ENCODE measurements around the gene PITPNB.

Gene PITPNB

DNA sequence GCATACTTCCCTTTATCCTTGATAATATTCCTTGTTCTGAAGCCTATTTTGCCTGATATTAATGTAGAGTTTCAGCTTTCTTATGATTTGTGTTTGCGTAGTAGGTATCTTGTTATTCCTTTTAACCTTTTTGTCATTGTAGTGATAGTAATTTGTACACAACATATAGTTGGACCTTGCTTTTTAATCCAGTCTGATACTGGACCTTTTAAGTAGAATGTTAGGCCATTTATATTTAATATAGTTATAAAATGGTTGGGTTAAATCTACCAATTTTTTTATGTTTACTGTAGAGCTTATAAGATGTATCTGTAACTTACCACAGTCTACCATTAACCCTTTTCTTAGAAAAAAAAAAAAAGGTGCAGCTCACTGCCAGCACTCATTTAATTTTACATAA is 8.6 kb upstream of the PITPNB start:
- intact Hi-C loops (cut with DNase I), result loop anchor here (10.0 kb wide), 1 partner anchor 77 kb away; no protein-coding TSS in a partner anchor
- DNase-seq, result no peak

DNA sequence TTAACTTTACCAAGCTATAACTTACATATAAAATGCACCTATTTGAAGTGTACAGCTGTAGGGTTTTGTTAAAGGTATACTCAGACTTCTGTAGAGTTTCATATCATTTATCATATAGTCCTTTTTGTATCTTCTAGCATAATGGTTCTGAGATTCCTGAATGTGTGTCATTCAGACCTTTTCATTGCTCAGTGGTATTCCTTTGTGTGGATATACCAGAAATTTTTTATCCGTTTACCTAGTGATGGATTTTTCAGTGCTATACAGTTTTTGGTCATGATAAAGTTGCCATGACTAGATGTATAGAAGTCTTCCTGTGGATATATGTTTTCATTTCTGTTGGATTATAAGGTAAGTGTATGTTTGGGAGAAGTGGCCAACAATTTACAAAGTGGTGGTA is 6.3 kb upstream of the PITPNB start:
- intact Hi-C loops (cut with DNase I), result loop anchor here (10.0 kb wide), 1 partner anchor 79 kb away; no protein-coding TSS in a partner anchor
- no peak for DNase-seq

DNA sequence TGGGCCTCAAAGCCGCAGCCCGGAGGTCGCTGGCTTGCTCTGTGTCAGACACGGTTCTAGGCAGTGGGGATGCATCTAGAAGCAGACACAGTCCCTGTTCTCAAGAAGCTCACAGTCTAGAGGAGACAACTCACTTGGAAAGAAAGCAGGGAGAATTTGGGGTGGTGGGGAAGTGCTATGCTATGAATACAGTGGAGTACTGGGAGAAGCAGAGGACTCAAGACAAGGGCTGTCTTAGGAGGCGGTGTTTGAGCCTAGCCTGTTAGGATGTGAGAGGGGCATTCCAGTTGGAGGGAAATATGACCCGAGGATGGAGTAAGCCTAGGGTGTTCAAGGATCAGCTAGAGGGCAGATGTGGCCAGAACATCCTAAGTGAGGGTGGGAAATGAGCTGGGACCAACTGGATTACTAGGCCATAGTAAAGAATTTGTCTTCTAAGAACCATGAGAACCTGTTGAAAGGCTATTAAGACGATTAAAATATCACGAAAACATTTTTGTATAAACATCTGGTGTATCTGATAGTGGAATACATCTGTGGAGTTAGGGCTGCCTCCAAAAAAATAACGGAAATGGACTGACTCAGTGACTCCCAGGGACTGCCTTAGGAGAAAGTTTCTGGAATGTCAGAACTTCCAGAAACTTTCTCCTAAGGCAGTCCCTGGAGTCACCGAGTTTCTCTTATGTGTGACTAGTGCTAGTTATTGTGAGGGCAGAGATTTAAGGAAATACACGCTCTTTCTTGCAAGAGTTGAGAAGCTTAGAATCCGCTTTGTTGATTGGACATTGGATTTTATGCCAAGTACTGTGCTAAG is 1.1 kb upstream of the PITPNB start:
- intact Hi-C loops (cut with DNase I), result loop anchor here (5.0 to 10.0 kb wide), 2 partner anchors 38 to 85 kb away; no protein-coding TSS in a partner anchor
- peak in 5 of 42 donors; percentile 1 to 33 (median 7) for DNase-seq

DNA sequence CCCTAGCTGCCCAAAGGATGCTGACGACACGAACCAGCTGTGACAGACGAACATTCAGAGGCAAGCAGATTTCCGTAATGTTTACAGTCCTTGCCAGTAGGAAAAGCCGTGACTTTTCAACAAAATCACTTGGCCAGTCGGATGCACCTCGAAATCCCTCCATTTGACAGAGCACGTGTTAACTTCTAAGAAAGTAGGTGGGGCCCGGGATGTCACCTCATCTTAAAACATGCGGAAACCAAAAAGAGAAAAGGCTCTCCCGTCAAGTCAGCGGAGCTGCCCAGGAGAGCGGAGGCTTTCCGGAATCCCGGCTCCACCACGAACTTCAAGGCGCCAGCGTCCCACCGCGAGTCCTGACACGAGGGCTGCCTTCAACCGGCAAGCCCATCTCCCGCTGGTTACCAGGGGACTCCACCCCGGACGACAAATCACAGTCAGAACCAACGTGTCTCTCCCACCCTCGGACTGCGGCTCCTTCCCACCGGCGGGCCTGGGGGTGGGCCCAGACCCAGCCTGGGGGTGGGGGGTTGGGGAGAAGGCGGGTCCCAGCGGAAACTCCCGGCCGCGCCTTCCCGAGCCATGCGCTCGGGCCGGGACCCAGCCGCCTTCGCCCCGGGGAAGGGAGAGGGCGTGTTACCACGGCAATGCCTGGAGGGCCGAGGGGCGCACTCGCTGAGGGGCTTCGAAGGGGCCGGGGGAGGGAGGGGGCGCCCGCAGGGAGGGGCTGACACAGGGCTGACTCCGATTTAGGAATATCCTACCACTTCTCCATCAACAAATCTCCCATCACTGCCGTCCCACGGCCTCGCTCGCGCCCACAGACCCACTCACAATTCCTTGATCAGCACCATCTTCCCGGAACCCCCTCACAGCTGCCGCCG is 475 bp downstream of the PITPNB start:
- peak in 41 of 42 donors; percentile 9 to 68 (median 32) for DNase-seq
- intact Hi-C loops (cut with DNase I), result loop anchor here (5.0 kb wide), 1 partner anchor 36 kb away; no protein-coding TSS in a partner anchor

DNA sequence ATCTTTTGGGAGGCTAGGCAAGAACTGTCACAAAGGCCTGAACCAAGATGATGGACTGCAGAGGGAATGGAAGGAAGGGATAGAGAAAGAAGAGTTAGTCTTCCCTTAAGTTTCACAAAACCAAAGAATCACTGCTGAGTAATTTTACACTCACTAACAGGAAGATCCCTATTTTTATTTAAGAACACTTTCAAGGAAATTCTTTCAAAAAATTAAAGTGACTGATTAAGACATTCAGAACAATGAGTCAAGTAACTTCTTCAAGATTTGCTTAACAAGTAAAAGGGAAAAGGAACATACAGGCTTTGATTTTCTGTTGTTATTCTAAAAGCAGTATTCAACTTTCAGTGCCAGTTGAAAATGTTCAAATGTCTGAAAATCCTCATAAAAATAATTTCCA is 3.1 kb downstream of the PITPNB start:
- intact Hi-C loops (cut with DNase I), result loop anchor here (5.0 kb wide), 1 partner anchor 34 kb away; no protein-coding TSS in a partner anchor
- no peak for DNase-seq

DNA sequence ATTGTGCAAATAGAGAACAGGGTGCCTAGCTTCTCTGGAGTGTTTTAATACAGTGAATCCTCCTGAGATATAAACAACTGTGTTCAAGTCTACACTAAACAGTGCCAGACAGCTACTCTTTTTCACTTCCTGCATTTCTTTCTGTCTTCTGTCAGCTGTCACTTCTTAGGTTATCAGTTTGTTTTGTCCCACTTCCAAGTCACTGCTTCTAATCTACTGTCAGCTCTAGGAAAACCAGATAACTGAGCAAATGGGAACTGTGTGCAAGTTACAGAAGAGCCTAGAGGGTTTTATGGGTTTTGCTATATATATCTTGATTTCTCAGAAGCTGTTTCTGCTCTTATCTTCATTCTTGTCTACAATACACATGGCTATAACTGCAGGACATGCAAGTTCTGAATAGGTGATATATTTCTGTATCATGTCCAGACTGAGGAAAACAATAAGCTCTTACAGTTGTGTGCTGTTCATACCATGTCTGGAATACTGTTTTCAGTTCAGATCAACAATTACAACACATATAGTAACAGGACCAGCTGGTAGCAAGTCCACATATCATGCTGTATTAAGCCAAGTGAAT is 5.8 kb downstream of the PITPNB start:
- DNase-seq, result no peak
- intact Hi-C loops (cut with DNase I), result no loop called here

DNA sequence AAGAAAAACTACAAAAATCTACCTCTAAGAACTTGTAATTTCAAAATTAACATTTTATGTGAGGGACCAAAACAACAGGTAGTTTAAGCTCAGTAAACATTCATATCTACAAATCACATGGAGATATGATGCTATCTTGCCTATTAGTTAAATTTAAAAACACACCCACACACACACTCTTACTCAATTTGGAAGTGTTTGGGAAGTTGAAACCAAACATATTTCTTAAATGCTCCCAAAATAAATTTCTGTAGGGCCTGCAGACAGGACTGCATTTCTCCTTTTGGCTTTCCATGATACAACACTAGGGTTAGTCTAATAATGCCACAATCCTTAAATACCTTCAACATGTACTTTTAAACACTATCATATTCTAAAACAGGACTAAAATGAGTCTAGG is 7.0 kb downstream of the PITPNB start:
- no peak for DNase-seq
- intact Hi-C loops (cut with DNase I), result no loop called here

DNA sequence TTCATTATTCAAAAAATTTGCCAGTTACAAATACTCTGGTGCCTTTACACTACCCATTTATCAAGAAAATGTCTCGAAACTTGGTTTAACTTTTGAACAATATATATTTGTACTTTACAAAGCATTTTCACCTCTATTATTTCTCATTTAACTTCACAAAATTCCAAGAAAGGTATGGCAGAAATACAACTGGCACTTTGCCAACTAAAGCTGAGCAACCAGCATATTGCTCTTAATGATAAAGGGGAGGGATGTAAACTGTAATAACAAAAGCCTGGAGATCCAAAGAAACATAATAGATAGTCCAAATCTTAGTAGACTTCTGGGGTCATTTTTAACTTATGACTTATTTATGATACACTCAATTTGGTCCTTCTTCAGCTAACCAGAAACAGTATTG is 7.7 kb downstream of the PITPNB start:
- intact Hi-C loops (cut with DNase I), result no loop called here
- DNase-seq, result no peak

DNA sequence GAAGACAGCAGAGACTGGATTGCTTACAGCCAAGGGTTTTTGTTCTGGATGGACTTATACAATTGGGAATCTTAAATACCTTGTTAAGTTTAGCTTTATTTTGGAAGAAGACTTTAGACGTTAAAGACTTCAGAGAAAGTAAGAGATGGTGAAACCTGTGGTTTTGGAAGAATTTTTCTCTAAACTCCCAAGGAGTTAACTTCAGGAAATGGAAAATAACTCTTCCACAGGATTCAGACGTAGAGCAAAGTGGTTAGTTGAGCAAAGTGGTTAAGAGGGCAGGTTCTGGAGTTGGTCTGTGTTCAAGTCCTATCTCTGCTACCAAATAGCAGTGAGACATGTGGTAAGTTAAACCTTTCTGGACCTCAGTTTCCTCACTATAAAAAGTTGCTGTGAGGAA is 12.8 kb downstream of the PITPNB start:
- DNase-seq, result no peak
- intact Hi-C loops (cut with DNase I), result no loop called here

DNA sequence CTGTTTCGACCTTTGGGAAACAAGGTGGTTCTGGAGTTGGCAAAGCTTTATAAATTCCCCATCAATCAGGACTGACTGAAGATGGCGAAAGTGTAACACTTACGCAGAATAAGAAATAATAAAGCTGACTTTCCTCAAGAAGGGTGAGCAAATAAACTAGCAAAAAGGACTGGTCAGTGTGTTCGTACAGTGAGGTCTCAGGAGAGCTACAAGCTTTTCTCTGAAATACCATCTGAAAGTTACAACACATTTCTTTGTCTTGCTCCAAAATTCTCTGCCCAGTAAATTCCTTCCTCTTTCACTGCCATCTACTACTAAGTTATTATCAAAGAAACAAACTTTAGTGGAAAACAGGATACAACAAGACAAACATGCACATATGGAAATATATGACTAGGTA is 13.4 kb downstream of the PITPNB start:
- no peak for DNase-seq
- intact Hi-C loops (cut with DNase I), result no loop called here

DNA sequence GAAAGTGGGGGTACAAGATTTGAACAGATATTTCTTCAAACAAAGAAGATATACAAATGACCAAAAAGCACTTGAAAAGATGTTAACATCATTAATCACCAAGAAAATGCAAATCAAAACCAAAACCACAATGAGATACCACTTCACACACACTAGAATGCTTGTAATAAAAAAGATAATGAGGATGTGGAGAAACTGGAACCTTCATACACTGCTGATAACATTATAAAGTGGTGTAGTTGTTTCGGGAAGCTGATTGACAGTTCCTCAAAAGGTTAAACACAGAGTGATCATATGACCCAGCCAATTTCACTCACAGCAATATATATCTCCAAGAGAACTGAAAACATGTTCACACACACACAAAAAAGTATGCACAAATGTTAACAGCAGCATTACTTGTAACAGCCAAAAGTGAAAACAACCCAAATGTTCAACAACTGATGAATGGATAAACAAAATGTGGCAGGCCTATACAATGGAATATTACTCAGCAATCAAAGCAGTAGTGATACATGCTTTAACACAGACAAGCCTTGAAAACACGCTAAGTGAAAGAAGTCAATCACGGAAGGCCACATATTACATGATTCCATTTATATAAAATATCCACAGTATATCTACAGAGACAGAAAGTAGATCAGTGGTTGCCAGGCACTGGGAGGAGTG is 15.1 kb downstream of the PITPNB start:
- intact Hi-C loops (cut with DNase I), result no loop called here

DNA sequence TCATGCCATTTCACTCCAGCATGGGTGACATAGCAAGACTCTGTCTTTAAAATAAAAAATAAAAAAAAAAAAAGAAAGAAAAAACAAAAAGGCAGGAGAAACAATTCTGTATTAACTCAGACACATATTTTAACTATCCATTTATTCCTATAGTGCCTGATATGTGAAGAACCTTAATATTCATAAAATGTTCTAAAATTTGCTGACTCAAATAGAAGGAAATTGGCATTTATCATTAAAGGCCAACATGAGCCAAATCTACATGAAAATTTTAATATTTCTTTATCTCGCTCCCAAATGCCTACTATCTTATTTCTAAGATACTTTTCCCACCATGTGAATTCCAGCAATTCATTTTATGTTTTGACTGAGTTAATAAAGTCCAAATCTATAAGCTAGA is 18.9 kb downstream of the PITPNB start:
- no peak for DNase-seq
- intact Hi-C loops (cut with DNase I), result no loop called here

More for the DNA sequence above, 15.1 kb downstream of the PITPNB start:
- DNase-seq, result no peak

DNA sequence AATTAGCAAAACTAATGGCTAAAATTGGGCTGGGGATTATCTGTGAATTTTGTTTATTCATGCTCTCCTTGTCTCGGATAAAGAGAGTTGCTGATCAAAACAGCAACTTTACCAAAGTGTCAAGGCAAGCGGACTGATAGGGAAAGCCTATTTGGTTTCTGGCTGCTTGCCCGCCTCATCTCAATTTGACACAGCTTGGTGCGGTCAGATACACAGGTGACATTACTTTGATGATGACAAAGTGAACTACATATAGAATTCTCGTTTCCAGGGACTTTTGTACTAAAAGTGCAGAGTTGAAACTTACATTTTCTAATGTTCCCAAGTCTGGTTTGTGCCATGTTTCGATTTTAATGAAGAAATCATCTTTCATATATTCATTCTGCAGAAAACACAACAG is 22.8 kb downstream of the PITPNB start:
- DNase-seq, result no peak
- intact Hi-C loops (cut with DNase I), result no loop called here

DNA sequence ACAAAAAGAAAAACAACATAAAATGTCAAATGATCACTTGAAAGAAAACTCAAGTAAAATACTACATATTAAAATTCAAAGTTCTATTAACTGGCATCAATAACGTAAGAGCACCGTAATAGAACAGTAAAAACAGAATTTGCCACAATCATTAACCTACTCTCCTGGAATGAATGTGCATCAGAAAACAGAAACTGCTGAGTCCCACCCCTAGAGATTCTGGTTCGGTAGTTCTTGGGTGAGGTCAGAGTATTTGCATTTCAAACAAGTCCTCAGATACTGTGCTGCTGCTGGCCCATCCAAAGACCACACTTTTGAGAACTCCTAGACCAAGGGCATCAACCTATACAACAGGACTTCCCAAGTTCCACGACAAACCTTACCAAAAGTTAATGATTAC is 23.5 kb downstream of the PITPNB start:
- intact Hi-C loops (cut with DNase I), result no loop called here
- no peak for DNase-seq

DNA sequence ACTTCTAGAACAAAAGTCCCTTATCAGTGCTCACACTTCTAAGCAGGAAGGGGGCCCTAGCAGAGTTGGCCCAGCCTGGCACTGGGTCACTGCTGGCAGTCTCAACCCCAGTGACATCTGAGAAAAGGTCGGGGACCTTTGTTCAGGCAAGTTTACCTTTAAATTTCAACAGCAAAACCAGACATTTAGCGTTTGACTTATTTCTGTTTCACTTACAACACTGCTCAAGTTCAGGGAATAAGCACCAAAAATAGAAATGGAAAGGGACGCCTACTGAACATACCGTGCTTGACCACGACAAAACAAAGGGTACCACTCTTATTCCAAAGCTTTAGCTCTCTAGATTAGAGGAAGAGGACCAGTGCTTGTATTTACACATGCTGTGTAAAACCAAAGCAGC is 26.2 kb downstream of the PITPNB start:
- no peak for DNase-seq

DNA sequence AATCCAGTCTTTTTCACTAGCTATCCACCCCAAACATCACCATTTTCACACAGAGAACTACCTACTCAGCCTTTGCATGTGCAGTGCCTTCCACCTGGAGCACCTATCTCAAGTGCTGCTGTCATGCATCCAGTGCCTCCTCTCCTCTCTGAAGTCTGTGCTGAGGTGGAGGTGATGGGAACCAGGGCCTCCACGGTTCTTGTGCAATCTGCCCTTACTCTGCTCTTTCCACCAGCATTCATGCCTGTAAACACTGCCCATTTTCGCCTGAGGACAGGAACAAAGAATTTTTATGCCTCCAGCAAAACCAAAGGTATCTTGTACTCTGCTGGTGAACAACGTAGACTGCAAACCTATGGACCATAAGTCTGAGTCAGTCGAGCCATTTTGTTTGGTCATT is 27.0 kb downstream of the PITPNB start:
- intact Hi-C loops (cut with DNase I), result no loop called here
- DNase-seq, result no peak

More for the DNA sequence above, 26.2 kb downstream of the PITPNB start:
- intact Hi-C loops (cut with DNase I), result no loop called here

DNA sequence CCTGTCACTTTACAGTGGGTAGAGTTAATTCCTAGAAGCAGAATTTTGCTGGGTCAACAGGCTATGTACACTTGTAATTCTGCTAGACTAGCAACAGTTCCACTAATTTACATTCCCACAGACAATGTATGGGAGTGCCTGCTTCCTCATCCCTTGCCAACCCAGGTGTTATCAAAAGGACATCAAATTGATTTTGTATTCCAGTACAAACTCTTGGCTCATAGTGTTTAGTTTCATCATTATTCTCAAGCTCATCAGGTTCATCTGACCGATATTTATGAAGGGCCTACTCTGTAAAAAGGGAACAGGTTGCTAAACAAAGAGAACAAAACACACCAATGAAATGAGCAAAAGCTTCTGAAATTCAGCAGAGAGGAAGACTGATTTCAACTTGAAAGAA is 30.7 kb downstream of the PITPNB start:
- no peak for DNase-seq
- intact Hi-C loops (cut with DNase I), result no loop called here

DNA sequence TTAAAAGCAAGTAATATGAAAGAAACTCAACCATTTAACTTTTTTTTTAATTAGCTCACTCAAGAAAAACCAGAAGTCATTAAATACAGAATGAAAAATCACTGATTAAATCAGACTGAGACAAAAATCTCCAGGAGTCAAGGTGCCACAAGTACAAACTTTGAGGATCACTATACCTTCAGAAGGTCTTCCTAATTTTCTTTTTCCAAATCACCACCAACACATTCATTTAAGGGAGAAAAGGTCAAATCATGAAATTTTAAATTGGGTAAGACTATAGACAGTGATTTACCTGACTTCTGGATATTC is 32.3 kb downstream of the PITPNB start:
- intact Hi-C loops (cut with DNase I), result no loop called here
- DNase-seq, result no peak

Data from head of caudate nucleus (tissue), 42 donors.